Stimulated activated naive CD8-positive, alpha-beta T cell treated with anti-CD3 and anti-CD28 coated beads, Interleukin-15, amount 100 ng/mL, for 72 hours (primary cell): ENCODE data around the gene WNK1.

Source experiments
- ATAC-seq: fragments of 150-1000 bp; cut with Tn5 transposase; 2 replicates; pipeline ENCODE4 v1.10.0; 2021; ENCODE audit warnings: mild to moderate bottlenecking, moderate library complexity
- DNase-seq, 2 donors: peaks; one replicate each; pipeline ENCODE4 v3.0.0; 2021 to 2022
- H3K27ac Mint-ChIP-seq, 2 donors: one replicate each; pipeline ENCODE4 v1.8.0; 2022; ENCODE audit warnings: mild to moderate bottlenecking in 2 of 2, mixed read lengths in 2 of 2, moderate library complexity in 2 of 2
- H3K27me3 Mint-ChIP-seq: one replicate; pipeline ENCODE4 v1.8.0; 2022; ENCODE audit warnings: mixed read lengths
- H3K4me1 Mint-ChIP-seq: one replicate; pipeline ENCODE4 v1.8.0; 2022; ENCODE audit warnings: mild to moderate bottlenecking, mixed read lengths
- H3K4me3 Mint-ChIP-seq, 2 donors: one replicate each; pipeline ENCODE4 v1.8.0; 2022; ENCODE audit warnings: mild to moderate bottlenecking in 2 of 2, mixed read lengths in 2 of 2, moderate library complexity in 1 of 2
- H3K9me3 Mint-ChIP-seq, 2 donors: one replicate each; pipeline ENCODE4 v1.8.0; 2022; ENCODE audit warnings: mixed read lengths in 2 of 2

Gene WNK1

DNA sequence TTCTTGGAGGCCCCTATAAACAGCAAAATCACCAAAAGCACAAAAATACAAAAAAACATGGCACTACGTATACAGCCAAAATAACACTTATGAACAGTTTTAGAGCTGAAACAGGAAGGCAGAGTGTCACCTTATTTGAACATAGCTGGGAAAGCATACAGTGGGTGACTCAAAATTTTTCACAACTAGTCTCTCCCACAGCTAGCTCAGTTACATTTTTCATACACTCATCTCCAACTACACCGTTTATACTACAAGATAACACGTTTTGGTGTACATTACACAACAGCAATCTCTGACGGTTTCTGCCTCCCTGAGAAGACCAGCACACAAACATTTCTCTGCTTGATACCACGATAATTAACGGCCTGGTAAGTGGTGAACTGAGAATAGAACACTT is 194.3 kb downstream of the WNK1 start:
- peaks cover 47% of the 10 kb centered on the region for H3K4me1 Mint-ChIP-seq
- ATAC-seq: no peak
- DNase-seq: no peak
- H3K9me3 Mint-ChIP-seq: no peaks in the 10 kb centered on the region
- H3K27me3 Mint-ChIP-seq: no peaks in the 10 kb centered on the region
- peak overlapping the region; percentile 32 to 44 for H3K4me3 Mint-ChIP-seq
- H3K27ac Mint-ChIP-seq: peak overlapping the region in 1 of 2 donors; percentile 92

DNA sequence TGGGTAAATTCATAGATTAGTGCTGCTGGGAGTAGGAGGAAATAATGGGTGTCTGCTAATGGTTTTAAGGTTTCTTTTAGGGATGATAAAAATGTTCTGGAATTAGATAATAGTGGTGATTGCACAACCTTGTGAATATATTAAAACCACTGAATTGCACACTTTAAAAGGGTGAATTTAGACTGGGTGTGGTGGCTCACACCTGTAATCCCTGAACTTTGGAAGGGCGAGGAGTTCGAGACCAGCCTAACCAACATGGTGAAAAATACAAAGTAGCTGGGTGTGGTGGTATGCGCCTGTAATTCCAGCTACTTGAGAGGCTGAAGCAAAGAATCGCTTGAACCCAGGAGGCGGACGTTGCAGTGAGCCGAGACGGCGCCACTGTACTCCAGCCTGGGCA is 195.9 kb downstream of the WNK1 start:
- DNase-seq (no peak), ATAC-seq (no peak)
- H3K27ac Mint-ChIP-seq: no peak overlapping the region
- no peaks in the 10 kb centered on the region for H3K9me3 Mint-ChIP-seq
- peak overlapping the region; percentile 89 to 93 for H3K4me3 Mint-ChIP-seq
- H3K4me1 Mint-ChIP-seq: peaks cover 44% of the 10 kb centered on the region
- no peaks in the 10 kb centered on the region for H3K27me3 Mint-ChIP-seq

DNA sequence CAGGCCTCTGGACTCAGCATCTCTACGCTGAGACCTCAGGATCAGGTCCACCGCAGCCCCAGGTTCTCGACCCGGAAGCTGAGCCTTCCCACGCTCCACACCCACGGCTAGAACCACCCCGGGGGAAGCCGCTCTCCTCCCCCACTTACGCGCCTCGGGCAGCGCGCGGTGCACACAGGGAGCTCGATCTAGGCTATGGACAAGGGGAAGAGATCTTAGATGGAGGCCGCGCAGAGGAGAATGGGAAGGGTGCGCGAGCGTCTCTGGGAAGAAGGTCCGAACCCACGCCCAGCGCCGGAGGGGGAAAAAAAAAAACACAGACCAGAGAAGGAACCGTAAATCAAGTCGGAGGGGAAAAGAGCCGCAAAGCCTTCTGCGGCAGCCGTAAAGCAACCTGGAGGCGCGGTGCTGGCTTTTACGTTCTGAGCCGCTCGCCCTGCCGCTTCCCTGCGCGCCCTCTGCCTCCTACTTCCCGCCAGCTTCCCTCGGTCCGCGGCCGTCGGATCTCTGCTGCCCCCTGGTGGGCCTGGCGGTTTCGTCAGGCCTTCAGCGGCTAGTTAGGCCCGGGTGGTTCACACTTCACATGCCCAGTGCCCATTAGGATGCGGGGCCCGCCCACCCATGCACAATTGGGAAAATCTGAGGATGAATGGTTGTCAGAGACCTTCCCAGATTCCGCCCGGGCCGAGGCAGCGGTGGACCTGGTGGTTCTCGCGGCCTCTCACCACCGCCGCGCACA is 197.2 kb downstream of the WNK1 start, which contains the start of gene RAD52:
Gene RAD52 (minus strand): TSS at position 242 of the 739 bp plus-strand sequence. CDS start 16,636 bp downstream, outside the sequence.
- no peaks in the 10 kb centered on the region for H3K9me3 Mint-ChIP-seq
- H3K4me3 Mint-ChIP-seq: peak within 1 kb of the TSS; percentile 89 to 93

DNA sequence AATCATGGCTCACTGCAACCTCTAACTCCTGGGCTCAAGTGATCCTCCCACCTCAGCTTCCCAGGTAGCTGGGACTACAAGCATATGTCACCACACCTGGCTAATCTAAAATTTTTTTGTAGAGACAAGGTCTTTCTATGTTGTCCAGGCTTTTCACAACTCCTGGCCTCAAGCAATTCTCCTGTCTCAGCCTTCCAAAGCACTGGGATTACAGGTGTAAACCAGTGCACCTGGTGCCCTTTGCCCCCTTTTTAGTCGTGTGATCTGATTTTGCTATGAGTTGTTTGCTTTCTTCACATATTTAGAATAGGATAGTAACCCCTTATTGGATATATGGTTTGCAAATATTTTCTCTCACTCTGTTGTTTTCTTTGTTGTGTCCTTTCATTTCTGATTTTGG is 198.8 kb downstream of the WNK1 start:
- DNase-seq (no peak), ATAC-seq (no peak)
- H3K27ac Mint-ChIP-seq: no peak overlapping the region
- H3K4me1 Mint-ChIP-seq: peaks cover 23% of the 10 kb centered on the region
- peak overlapping the region in 1 of 2 donors; percentile 64 for H3K4me3 Mint-ChIP-seq
- no peaks in the 10 kb centered on the region for H3K9me3 Mint-ChIP-seq
- no peaks in the 10 kb centered on the region for H3K27me3 Mint-ChIP-seq

More for the DNA sequence above, 197.2 kb downstream of the WNK1 start, which contains the start of gene RAD52:
- Mint-ChIP-seq H3K27ac (peak within 1 kb of the TSS; percentile 94 to 95), H3K27me3 (no peaks in the 10 kb centered on the region), H3K4me1 (peaks cover 30% of the 10 kb centered on the region)
- ATAC-seq (peak; percentile 89), DNase-seq (peak; percentile 98)

DNA sequence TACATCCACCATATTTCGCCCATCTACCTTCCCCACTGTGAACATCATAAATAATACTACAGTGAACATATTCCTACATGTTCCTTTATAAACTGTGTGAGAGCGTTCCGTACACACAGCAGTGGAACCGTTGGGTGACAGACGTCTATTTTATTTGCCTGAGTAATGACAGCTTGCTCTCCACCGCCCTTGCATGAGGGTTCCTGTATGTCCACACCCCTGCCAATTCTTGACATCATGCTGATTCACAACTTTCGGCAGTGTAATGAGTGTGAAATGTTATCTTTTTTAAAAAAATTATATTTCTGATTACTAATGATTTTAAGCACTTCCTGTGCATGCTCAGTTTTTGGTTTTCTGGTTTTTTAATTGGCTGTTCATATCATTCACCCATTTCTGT is 201.4 kb downstream of the WNK1 start:
- DNase-seq: no peak
- no peaks in the 10 kb centered on the region for H3K27me3 Mint-ChIP-seq
- ATAC-seq: no peak
- no peak overlapping the region for H3K4me3 Mint-ChIP-seq
- H3K27ac Mint-ChIP-seq: no peak overlapping the region
- H3K4me1 Mint-ChIP-seq: no peaks in the 10 kb centered on the region
- H3K9me3 Mint-ChIP-seq: no peaks in the 10 kb centered on the region

DNA sequence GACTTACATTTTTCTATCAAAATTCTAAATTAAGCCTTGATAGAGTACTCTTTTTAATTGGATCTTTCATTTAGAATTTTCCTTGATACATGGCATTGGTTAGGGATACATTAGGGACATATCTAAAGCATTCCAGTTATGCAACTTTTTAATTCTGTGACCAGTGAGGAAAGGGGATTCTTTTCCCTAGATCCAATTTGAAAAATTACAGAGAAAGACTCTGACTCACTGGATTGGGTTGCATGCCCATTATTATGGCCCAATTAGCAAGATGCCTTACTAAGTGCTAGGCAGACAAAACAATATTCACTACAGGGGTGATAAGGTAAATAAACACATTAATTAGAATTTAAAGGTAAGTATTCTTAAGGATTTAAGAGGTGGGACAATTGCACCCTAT is 202.4 kb downstream of the WNK1 start:
- DNase-seq: no peak
- no peaks in the 10 kb centered on the region for H3K27me3 Mint-ChIP-seq
- no peak overlapping the region for H3K4me3 Mint-ChIP-seq
- H3K27ac Mint-ChIP-seq: no peak overlapping the region
- H3K9me3 Mint-ChIP-seq: no peaks in the 10 kb centered on the region
- ATAC-seq: no peak
- H3K4me1 Mint-ChIP-seq: no peaks in the 10 kb centered on the region

DNA sequence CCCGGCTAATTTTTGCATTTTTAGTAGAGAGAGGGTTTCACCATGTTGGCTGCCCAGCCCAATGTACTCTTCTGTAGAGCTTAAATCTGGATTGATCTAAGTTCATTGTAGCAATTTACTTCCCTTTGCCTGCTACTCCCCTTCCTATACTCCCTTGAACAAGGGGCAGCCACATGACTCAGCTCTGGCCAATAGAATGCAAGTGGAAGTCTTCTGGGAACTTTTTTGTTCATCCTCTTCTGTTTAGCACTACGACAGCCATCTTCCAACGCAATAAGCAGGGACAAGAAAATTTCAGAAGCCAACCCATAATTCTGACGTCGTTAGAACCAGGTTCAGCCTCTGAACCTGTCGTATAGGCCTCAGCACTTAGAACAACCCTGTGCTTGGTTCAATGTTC is 203.6 kb downstream of the WNK1 start:
- no peaks in the 10 kb centered on the region for H3K27me3 Mint-ChIP-seq
- no peaks in the 10 kb centered on the region for H3K9me3 Mint-ChIP-seq

DNA sequence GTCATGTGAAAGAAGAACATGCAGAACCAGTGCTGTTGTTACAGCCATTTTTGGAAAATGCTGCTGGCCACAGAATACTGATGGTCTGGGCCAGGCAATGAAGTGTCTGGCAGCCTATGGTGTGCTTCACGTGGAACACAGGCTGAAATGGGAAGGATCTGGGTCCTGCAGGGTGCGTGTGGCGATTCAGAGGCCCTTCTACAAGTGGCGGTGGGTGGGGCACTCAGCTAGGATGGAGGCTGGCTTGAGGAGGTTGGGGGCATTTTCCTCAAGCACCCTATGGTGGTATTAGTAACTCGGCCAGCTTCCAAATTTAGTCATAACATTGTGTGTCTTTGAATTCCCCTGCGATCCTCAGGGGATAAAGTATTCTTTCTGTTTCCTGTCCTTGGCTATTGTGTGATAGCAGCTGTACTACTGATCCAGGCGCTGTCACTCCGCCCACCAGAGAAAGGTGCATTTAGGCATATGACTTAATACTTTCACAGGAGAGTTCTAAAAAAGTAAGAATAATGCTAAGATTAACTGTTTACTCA is 206.3 kb downstream of the WNK1 start:
- H3K27me3 Mint-ChIP-seq: no peaks in the 10 kb centered on the region
- DNase-seq (no peak), ATAC-seq (no peak)
- no peak overlapping the region for H3K27ac Mint-ChIP-seq
- H3K9me3 Mint-ChIP-seq: no peaks in the 10 kb centered on the region
- H3K4me3 Mint-ChIP-seq: no peak overlapping the region
- no peaks in the 10 kb centered on the region for H3K4me1 Mint-ChIP-seq

More for the DNA sequence above, 203.6 kb downstream of the WNK1 start:
- no peak overlapping the region for H3K27ac Mint-ChIP-seq
- ATAC-seq (no peak), DNase-seq (no peak)
- H3K4me3 Mint-ChIP-seq: no peak overlapping the region
- H3K4me1 Mint-ChIP-seq: no peaks in the 10 kb centered on the region
